ENCODE measurements around the gene ARPC4.

Gene ARPC4

GRCh38 chr3:9778143-9779074 is 14.5 kb upstream of the ARPC4 start:
- H3K4me3 ChIP-seq (replicated peaks; ENCODE audit: low read depth, low read length) = no peak overlapping the region

GRCh38 chr3:9779075-9779593 is 13.7 kb upstream of the ARPC4 start:
- no peak for DNase-seq (ENCODE audit: extremely low read depth, low read depth)
- TF ChIP-seq CTCF (IDR thresholded peaks at IDR 0.05; ENCODE audit: low read depth, low read length, missing control alignments) = no peak
- H3K4me3 ChIP-seq (replicated peaks; ENCODE audit: low read depth, low read length) = no peak overlapping the region

More at GRCh38 chr3:9778143-9779074, 14.5 kb upstream of the ARPC4 start:
- TF ChIP-seq CTCF (IDR thresholded peaks at IDR 0.05; ENCODE audit: low read depth, low read length, missing control alignments) = no peak
- no peak for DNase-seq (ENCODE audit: extremely low read depth, low read depth)

- no peak overlapping the region for H3K4me3 ChIP-seq (replicated peaks; ENCODE audit: low read depth, low read length)
- DNase-seq (ENCODE audit: extremely low read depth, low read depth) = no peak
- TF ChIP-seq CTCF (IDR thresholded peaks at IDR 0.05; ENCODE audit: low read depth, low read length, missing control alignments) = no peak
Measured at GRCh38 chr3:9779721-9780457, 13.0 kb upstream of the ARPC4 start.

GRCh38 chr3:9780458-9780812 is 12.4 kb upstream of the ARPC4 start:
- no peak overlapping the region for H3K4me3 ChIP-seq (replicated peaks; ENCODE audit: low read depth, low read length)
- TF ChIP-seq CTCF (IDR thresholded peaks at IDR 0.05; ENCODE audit: low read depth, low read length, missing control alignments) = no peak

GRCh38 chr3:9780910-9781309 is 12.0 kb upstream of the ARPC4 start:
- H3K4me3 ChIP-seq (replicated peaks; ENCODE audit: low read depth, low read length) = no peak overlapping the region
- no peak for TF ChIP-seq CTCF (IDR thresholded peaks at IDR 0.05; ENCODE audit: low read depth, low read length, missing control alignments)
- no peak for DNase-seq (ENCODE audit: extremely low read depth, low read depth)

More at GRCh38 chr3:9780458-9780812, 12.4 kb upstream of the ARPC4 start:
- DNase-seq (ENCODE audit: extremely low read depth, low read depth) = no peak

GRCh38 chr3:9781551-9781950 is 11.3 kb upstream of the ARPC4 start:
- H3K4me3 ChIP-seq (replicated peaks; ENCODE audit: low read depth, low read length) = no peak overlapping the region
- no peak for DNase-seq (ENCODE audit: extremely low read depth, low read depth)
- TF ChIP-seq CTCF (IDR thresholded peaks at IDR 0.05; ENCODE audit: low read depth, low read length, missing control alignments) = no peak
